GM21786 (cell line): Measurements from ENCODE around the gene TRPV4.
"Not testable (repeated sequence)": the region's sequence is repeated elsewhere in the genome, so short reads cannot be mapped to it uniquely, and the experiment has no call there.

Experiments used
- ATAC-seq: cut with Tn5 transposase; IDR thresholded peaks from one replicate; pipeline ENCODE4 v1.9.1; 2021; ENCODE audit not compliant: unreplicated experiment

TRPV4 gene

DNA sequence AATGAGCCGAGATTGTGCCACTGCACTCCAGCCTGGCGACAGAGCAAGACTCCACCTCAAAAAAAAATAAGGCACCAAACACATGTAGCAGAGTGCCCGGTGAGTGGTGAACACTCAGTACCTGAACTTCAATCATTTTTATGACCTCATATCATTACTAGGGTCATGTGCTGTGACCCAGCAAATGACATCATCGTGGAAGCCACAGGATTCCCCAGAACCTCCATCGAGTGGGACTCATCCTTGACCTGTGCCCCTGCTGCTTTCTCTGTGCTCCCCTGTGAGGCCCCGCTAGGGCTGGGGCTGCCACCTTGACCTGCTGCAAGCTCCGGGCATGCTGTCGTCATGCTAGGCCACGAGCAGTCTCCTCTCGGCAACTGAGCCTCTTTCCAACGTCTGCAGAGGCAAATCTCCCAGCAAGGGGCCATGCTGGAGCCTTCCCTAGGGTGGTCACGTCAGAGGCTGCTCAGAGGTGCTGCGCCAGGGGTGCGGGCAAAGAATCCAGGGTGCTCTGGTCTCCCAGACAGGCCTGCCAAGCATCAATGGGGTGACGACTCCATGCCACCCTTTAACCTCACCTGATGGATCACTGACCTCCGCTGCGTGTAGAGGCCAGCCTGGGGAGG lies 28.6 kb upstream of the TRPV4 start:
- no peak for ATAC-seq

- no peak for ATAC-seq
These were observed 27.8 kb upstream of the TRPV4 start for GRCh38 chr12:109860977-109861376.

GRCh38 chr12:109858764-109859163 lies 25.6 kb upstream of the TRPV4 start:
- ATAC-seq: no peak

GRCh38 chr12:109857715-109858114 lies 24.5 kb upstream of the TRPV4 start:
- no peak for ATAC-seq

DNA sequence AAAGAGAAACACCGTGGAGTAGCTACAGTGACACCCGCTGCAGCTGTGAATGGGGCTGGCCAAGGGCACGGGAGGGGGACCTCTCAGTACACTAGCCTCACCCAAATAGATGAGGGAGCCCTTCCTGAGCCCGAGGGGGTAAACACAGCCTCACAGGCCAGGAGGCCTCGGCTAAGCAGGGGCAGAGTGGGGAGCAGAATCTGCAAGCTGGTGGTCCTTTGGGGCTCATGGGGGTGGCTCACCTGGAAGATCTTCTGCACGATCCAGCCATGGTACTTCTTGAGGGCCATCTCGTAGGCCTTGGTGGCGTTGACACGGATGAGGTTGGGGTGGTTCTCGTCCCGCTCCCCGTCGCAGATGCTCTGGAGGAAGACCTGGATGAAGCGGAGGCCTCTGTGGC lies 22.2 kb upstream of the TRPV4 start:
- ATAC-seq: no peak

DNA sequence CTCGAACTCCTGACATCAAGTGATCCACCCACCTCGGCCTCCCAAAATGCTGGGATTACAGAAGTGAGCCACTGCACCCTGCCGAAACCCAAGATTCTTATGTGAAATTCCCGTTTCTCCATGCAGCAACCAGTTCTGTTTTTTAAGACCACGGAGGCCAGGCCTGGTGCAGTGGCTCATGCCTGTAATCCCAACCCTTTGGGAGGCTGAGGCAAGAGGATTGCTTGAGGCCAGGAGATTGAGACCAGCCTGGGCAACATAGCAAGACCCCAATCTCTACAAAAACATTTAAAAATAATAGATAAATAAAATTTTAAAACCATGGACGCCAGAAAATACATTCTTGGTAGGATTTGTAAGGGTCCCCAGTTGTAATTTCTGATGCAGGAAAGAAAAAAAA lies 17.3 kb upstream of the TRPV4 start:
- ATAC-seq: not testable (repeated sequence)

GRCh38 chr12:109847142-109847735 lies 14.0 kb upstream of the TRPV4 start:
- ATAC-seq: no peak

DNA sequence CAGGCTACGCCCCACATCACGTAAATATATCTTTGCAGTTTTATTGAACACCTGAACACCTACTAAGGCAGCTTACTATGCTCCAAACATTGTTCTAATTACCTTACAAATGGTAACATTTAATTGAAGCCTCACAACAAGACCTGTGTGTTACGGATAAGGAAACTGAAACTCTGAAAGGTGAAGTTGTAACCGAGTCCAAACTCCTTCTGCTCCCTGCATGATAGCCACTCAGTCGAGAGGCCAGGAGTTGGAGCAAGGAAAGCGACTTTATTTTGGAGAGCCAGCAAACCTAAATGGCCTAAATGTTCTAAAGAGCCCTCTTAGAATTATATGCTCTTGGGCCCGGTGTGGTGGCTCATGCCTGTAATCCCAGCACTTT lies 12.6 kb upstream of the TRPV4 start:
- no peak for ATAC-seq

DNA sequence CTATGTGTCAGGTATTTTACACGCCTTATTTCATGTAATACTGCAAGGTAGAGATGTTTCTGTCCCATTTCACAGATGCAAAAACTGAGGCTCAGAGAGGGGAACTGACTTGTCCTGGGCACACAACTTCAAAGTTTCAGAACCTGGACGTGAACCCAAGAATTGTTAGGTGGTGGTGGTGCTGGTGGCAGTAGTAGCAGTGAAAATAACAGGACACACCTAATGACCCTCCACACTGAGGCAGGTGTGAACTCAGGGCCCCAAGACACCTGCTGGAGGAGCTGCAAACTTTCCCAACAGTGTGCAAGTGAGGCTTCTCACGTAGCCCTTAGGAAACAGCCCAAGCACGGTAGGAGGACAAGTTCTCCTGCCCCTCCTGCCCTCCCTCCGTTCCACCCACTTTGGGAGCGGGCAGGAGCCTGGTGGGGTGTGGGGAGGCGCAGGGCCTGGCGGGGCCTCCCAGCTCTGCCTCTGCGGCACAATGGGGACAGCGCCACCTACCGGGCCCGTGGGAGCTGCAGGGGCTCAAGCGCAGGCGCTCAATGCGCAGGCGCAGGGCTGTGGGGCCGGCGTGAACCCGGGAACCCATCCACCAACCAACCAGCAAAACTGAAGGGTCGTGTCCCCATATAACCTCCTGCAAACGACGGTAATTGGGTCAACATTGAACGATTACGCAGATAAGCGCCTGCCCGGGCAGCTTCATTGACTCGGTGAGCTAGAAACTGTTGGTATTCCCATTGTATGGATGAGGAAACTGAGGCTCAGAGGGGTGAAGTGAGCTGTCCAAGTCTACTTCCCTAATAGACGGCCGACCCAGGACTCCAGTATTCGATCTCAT lies 12.0 kb upstream of the TRPV4 start:
- ATAC-seq: peak; percentile 72

GRCh38 chr12:109844091-109844490 lies 10.9 kb upstream of the TRPV4 start:
- no peak for ATAC-seq

- no peak for ATAC-seq
These were observed 8.8 kb upstream of the TRPV4 start for GRCh38 chr12:109842021-109842420.

- no peak for ATAC-seq
These were observed 8.2 kb upstream of the TRPV4 start for GRCh38 chr12:109841356-109841755.

DNA sequence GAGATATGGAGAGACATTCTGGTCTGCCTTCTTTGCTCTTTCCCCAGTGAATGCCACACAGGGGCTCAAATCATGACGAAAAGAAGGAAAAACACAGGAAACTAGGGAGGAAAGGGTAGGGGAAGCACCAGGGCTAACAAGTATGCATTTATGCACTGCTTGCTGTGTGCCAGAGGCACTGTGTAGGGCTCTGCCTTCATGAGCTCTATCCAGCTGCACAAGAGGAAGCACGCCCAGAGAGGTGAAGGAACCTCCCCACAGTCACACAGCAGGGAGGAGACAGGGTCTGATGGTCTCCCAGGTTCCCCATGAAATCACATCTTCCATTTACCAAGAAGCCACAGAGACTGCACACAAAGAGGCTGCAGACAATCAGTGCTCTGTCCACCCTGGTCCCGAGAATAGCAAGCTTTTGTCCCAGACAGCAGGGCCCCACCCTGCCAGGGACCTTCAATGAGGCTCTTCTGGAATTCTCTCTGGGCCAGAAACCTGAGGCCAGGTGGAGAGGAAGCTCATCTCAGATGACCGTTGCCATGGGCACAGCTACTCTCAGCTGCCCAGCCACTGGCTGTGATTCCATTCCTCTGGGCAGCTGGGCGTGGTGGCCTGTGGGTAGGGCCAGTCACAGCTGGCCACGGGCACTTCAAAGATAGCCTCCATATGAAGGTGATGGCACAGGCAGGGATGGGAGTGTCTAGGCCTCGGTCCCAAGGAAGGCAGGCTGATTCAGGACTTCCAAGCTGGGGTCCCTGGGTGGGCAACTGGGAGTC lies 7.3 kb upstream of the TRPV4 start:
- ATAC-seq: no peak

DNA sequence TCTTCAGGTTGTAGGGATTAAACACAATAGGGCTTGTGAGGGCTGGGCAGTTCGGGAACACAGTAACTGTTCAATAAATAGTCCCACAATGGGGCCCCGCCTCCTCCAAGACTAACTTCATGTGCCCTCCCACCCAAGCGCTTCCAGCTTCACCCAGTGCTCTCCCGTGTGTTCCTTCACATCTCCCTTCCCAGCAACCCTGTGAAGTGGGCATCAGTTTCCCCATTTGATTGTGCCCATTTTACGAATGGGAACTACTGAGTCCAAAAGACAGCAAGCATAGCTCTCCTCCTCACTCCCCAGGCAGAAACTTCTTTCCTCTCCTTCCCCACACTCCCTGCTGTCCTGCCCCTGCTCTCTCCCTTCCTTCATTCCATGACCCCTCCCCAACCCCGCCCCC lies 6.2 kb upstream of the TRPV4 start:
- ATAC-seq: no peak

DNA sequence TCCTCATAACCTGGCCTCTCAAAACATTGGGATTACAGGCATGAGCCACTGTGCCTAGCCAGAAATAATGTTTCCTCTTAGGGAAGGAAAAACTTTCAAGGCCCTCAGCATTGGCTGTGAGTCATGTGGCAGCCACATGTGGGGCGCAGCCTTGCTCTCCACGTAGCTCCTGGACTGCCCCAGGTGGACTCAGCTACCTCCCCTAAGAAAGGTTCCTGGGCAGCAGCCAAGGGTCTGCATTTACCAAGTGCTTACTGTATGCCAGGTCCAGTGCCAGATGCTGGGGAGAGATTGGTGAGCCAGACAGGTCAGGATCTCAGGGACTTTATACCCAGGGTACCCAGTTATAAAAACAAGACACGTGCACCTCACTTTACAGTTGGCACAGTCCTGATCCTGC lies 3.7 kb upstream of the TRPV4 start:
- no peak for ATAC-seq

GRCh38 chr12:109835827-109836226 lies 2.6 kb upstream of the TRPV4 start:
- ATAC-seq: no peak

DNA sequence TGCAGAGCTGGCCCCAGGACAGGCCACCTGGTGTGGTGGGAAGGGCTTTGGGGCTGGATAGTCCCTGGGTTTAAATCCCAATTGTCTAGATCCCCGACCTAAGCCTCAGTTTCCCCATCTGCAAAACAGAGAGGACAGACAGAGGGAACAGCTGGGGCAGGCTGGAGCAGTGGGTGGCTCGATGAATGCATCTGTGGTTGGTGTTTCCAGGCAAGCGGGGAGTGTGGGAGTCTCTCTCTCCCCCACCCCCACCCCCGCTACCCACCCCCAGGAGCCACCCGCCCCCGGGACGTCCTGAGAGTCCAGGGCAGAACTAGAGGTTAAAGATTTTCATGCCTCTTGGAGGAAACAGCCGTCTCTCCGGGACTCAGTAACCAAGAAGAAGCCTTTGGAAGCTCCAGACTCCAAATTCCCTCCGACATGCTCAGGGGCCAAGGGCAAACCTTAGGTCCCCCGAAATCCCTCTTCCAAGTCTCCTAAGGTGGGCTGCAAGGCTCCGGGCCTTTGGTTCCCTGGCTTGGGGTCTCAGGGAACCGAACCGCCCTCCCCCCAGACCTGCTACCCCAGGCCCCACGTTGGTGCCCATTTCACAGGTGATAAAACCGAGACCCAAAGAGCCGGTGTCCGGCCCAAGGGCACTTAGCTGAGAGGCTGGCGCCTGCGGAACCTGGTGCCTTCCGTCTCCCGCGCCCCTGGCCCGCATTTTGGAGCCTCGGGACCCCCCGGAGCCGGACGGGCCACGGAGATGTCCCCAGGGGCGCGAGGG lies 474 bp downstream of the TRPV4 start:
- ATAC-seq: no peak

- ATAC-seq: no peak
These were observed 1.3 kb downstream of the TRPV4 start for GRCh38 chr12:109831929-109832328.

DNA sequence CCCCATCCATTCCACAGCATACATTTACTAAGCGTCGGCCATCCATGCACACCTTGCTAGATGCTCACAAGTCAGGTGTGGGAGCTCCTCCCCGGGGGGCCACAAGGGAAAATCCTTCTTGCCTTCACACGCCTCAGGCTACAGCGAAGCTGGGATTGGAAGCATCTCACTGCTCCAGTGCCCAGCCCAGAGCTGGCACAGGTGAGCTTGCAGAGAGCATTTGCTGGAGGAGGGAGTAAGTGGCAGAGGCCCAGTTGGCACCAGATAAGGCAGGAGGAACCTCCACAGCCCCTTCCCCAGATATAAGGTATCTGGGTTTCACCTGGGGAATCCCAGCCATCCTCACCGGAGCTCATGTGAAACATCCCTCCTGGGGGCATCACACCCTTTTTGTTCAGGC lies 1.8 kb downstream of the TRPV4 start:
- ATAC-seq: no peak

DNA sequence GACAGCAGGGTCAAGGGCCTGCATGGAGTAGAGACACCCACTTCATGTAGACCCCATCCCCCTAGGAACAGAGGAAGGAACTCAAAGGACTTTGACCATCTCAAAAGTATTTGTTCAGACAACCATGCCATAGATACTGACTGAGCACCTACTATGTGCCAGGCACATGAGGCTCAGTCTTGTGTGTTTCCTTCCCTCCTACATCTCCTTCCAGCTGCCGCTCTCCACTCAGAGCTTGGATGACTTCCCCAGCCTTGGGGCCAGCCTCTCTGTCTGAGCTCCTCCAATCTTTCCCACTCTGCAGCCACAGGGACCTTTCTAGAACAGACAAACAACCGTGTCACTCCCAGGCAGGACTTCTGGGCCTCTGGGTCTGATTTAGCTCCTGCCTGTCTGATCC lies 2.5 kb downstream of the TRPV4 start:
- no peak for ATAC-seq

DNA sequence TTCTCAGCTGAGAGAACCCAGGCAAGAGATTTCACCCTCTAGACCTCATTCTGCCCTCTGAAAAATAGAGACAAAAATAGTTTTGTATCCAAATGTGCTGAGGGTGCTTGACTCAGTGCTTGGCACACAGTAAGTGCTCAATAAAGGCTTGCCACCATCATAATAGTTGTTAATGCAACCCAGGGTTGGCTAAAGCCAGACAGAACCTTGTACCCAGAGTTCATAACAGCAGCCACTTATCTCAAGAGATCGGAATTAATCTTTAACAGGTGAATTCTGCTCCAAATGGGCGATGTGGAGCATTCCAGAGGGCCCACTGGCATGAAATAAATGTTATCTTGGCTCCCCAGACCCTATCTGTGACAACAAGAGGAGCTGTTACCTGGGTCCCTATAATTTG lies 2.9 kb downstream of the TRPV4 start:
- no peak for ATAC-seq
